ENCODE results near the gene TECR. TPM values are rescaled to one million over a fixed set of nuclear protein-coding genes. Genes with fewer than 3 reads are reported as not detected.
"Not testable (repeated sequence)": the region's sequence is repeated elsewhere in the genome, so short reads cannot be mapped to it uniquely, and the experiment has no call there.

The TECR gene
- total RNA-seq, 2 experiments from 2014 or later = 86.1 to 88.7 TPM

GRCh38 chr19:14517840-14518505 lies 11.4 kb upstream of the TECR start, which contains the start of gene DNAJB1:
TSS of gene DNAJB1 (minus strand) at chr19:14518397. CDS start at chr19:14518349, 48 bp downstream.
- Mint-ChIP-seq H3K4me1 (peaks cover 62% of the 10 kb centered on the region), H3K27ac (peak within 1 kb of the TSS; percentile 95), H3K27me3 (no peaks in the 10 kb centered on the region), H3K9me3 (no peaks in the 10 kb centered on the region), H3K4me3 (peak within 1 kb of the TSS; percentile 92), H3K36me3 (peaks cover 39% of the 10 kb centered on the region)
- DNase-seq = peak; percentile 78

- Mint-ChIP-seq H3K27ac (peak overlapping the region; percentile 94), H3K27me3 (no peaks in the 10 kb centered on the region), H3K4me1 (peaks cover 56% of the 10 kb centered on the region), H3K36me3 (peaks cover 33% of the 10 kb centered on the region), H3K4me3 (peak overlapping the region; percentile 74), H3K9me3 (no peaks in the 10 kb centered on the region)
- DNase-seq = no peak
Measured at GRCh38 chr19:14519245-14519859, 10.0 kb upstream of the TECR start.

- no peaks in the 10 kb centered on the region for H3K27me3 Mint-ChIP-seq
- no peak for DNase-seq
- peak overlapping the region; percentile 74 for H3K4me3 Mint-ChIP-seq
- H3K27ac Mint-ChIP-seq = peak overlapping the region; percentile 94
- peaks cover 28% of the 10 kb centered on the region for H3K36me3 Mint-ChIP-seq
- H3K9me3 Mint-ChIP-seq = no peaks in the 10 kb centered on the region
- H3K4me1 Mint-ChIP-seq = peaks cover 51% of the 10 kb centered on the region
Measured at GRCh38 chr19:14519860-14520407, 9.5 kb upstream of the TECR start.

GRCh38 chr19:14520543-14520942 lies 8.9 kb upstream of the TECR start:
- Mint-ChIP-seq H3K27ac (peak overlapping the region; percentile 94), H3K9me3 (no peaks in the 10 kb centered on the region), H3K4me1 (peaks cover 45% of the 10 kb centered on the region), H3K36me3 (peaks cover 22% of the 10 kb centered on the region), H3K27me3 (no peaks in the 10 kb centered on the region), H3K4me3 (no peak overlapping the region)
- DNase-seq = no peak

- Mint-ChIP-seq H3K9me3 (no peaks in the 10 kb centered on the region), H3K27me3 (no peaks in the 10 kb centered on the region), H3K27ac (no peak overlapping the region), H3K36me3 (no peaks in the 10 kb centered on the region), H3K4me3 (no peak overlapping the region), H3K4me1 (peaks cover 24% of the 10 kb centered on the region)
- DNase-seq = no peak
Measured at GRCh38 chr19:14525729-14526128, 3.7 kb upstream of the TECR start.

GRCh38 chr19:14526423-14526822 lies 3.0 kb upstream of the TECR start:
- H3K4me3 Mint-ChIP-seq = no peak overlapping the region
- H3K9me3 Mint-ChIP-seq = no peaks in the 10 kb centered on the region
- no peak overlapping the region for H3K27ac Mint-ChIP-seq
- H3K36me3 Mint-ChIP-seq = no peaks in the 10 kb centered on the region
- DNase-seq = no peak
- H3K4me1 Mint-ChIP-seq = peaks cover 27% of the 10 kb centered on the region
- H3K27me3 Mint-ChIP-seq = no peaks in the 10 kb centered on the region

GRCh38 chr19:14528419-14529253 lies 758 bp upstream of the TECR start:
- Mint-ChIP-seq H3K36me3 (no peaks in the 10 kb centered on the region), H3K27ac (peak overlapping the region; percentile 92)
- DNase-seq = no peak

GRCh38 chr19:14530005-14530348 lies 583 bp downstream of the TECR start:
- DNase-seq = peak; percentile 41
- Mint-ChIP-seq H3K36me3 (no peaks in the 10 kb centered on the region), H3K4me1 (peaks cover 23% of the 10 kb centered on the region), H3K4me3 (peak overlapping the region; percentile 97), H3K9me3 (no peaks in the 10 kb centered on the region), H3K27ac (peak overlapping the region; percentile 92), H3K27me3 (no peaks in the 10 kb centered on the region)

More at GRCh38 chr19:14528419-14529253, 758 bp upstream of the TECR start:
- no peaks in the 10 kb centered on the region for H3K9me3 Mint-ChIP-seq
- H3K27me3 Mint-ChIP-seq = no peaks in the 10 kb centered on the region
- peak overlapping the region; percentile 97 for H3K4me3 Mint-ChIP-seq
- peaks cover 23% of the 10 kb centered on the region for H3K4me1 Mint-ChIP-seq

- Mint-ChIP-seq H3K27me3 (no peaks in the 10 kb centered on the region), H3K36me3 (no peaks in the 10 kb centered on the region), H3K27ac (peak overlapping the region; percentile 15), H3K4me1 (peaks cover 23% of the 10 kb centered on the region), H3K9me3 (no peaks in the 10 kb centered on the region), H3K4me3 (peak overlapping the region; percentile 58)
- DNase-seq = no peak
Measured at GRCh38 chr19:14530506-14530905, 1.1 kb downstream of the TECR start.

GRCh38 chr19:14533450-14533849 lies 4.1 kb downstream of the TECR start:
- DNase-seq = no peak
- Mint-ChIP-seq H3K36me3 (no peaks in the 10 kb centered on the region), H3K4me3 (no peak overlapping the region), H3K9me3 (no peaks in the 10 kb centered on the region), H3K27ac (no peak overlapping the region), H3K4me1 (peaks cover 36% of the 10 kb centered on the region), H3K27me3 (no peaks in the 10 kb centered on the region)

GRCh38 chr19:14536926-14537692 lies 7.7 kb downstream of the TECR start:
- H3K27ac Mint-ChIP-seq = no peak overlapping the region
- H3K4me3 Mint-ChIP-seq = no peak overlapping the region
- peak; percentile 47 for DNase-seq
- no peaks in the 10 kb centered on the region for H3K9me3 Mint-ChIP-seq
- peaks cover 28% of the 10 kb centered on the region for H3K4me1 Mint-ChIP-seq
- no peaks in the 10 kb centered on the region for H3K27me3 Mint-ChIP-seq
- peaks cover 5% of the 10 kb centered on the region for H3K36me3 Mint-ChIP-seq

GRCh38 chr19:14540741-14541525 lies 11.5 kb downstream of the TECR start:
- no peak overlapping the region for H3K4me3 Mint-ChIP-seq
- no peaks in the 10 kb centered on the region for H3K27me3 Mint-ChIP-seq
- DNase-seq = no peak
- H3K36me3 Mint-ChIP-seq = peaks cover 5% of the 10 kb centered on the region
- peaks cover 22% of the 10 kb centered on the region for H3K4me1 Mint-ChIP-seq
- H3K27ac Mint-ChIP-seq = no peak overlapping the region
- no peaks in the 10 kb centered on the region for H3K9me3 Mint-ChIP-seq

GRCh38 chr19:14541979-14542378 lies 12.6 kb downstream of the TECR start:
- not testable (repeated sequence) for H3K27ac Mint-ChIP-seq, H3K9me3 Mint-ChIP-seq, DNase-seq, H3K36me3 Mint-ChIP-seq, H3K4me3 Mint-ChIP-seq, H3K27me3 Mint-ChIP-seq
- H3K4me1 Mint-ChIP-seq = peaks cover 18% of the 10 kb centered on the region

All from activated naive CD8-positive, alpha-beta T cell treated with anti-CD3 and anti-CD28 coated beads for 36 hours (primary cell).